Rectal smooth muscle tissue (tissue), 1 donor: ENCODE measurements around the gene TMED1.
"Not testable (repeated sequence)": the region's sequence is repeated elsewhere in the genome, so short reads cannot be mapped to it uniquely, and the experiment has no call there.

ENCODE experiments used
- H3K27ac ChIP-seq: one replicate; pipeline ENCODE4 v1.7.0; 2013; ENCODE audit warnings: low read depth, low read length, inconsistent platforms
- H3K27me3 ChIP-seq: one replicate; pipeline ENCODE4 v1.7.0; 2013; ENCODE audit warnings: low read length; ENCODE audit not compliant: control insufficient read depth, insufficient read depth
- H3K36me3 ChIP-seq: one replicate; pipeline ENCODE4 v1.7.0; 2013; ENCODE audit warnings: low read length; ENCODE audit not compliant: control insufficient read depth, insufficient read depth
- H3K4me1 ChIP-seq: one replicate; pipeline ENCODE4 v1.7.0; 2013; ENCODE audit warnings: low read length; ENCODE audit not compliant: control insufficient read depth, insufficient read depth
- H3K4me3 ChIP-seq: one replicate; pipeline ENCODE4 v1.7.0; 2013; ENCODE audit warnings: low read length
- H3K9ac ChIP-seq: one replicate; pipeline ENCODE4 v1.7.0; 2013; ENCODE audit warnings: low read length

TMED1 gene

GRCh38 chr19:10835754-10836478 is at the start of gene TMED1:
TSS of gene TMED1 (minus strand) at chr19:10836212. CDS start at chr19:10836191, 21 bp downstream.
- no peaks in the 10 kb centered on the region for H3K4me1 ChIP-seq
- peak within 1 kb of the TSS; percentile 98 for H3K27ac ChIP-seq
- peak within 1 kb of the TSS; percentile 73 for H3K4me3 ChIP-seq
- peak within 1 kb of the TSS; percentile 74 for H3K9ac ChIP-seq
- no peaks in the 10 kb centered on the region for H3K27me3 ChIP-seq
- H3K36me3 ChIP-seq: peaks cover 4% of the 10 kb centered on the region

- Histone ChIP-seq H3K4me1 (peaks cover 25% of the 10 kb centered on the region), H3K36me3 (no peaks in the 10 kb centered on the region), H3K27me3 (no peaks in the 10 kb centered on the region), H3K9ac (no peak overlapping the region), H3K27ac (peak overlapping the region; percentile 66), H3K4me3 (no peak overlapping the region)
Observed at GRCh38 chr19:10885201-10886169, 49.5 kb upstream of the TMED1 start.

- Histone ChIP-seq H3K4me3 (no peak overlapping the region), H3K36me3 (no peaks in the 10 kb centered on the region), H3K4me1 (peaks cover 27% of the 10 kb centered on the region), H3K27ac (peak overlapping the region; percentile 66), H3K9ac (no peak overlapping the region), H3K27me3 (no peaks in the 10 kb centered on the region)
Observed at GRCh38 chr19:10884274-10884673, 48.3 kb upstream of the TMED1 start.

GRCh38 chr19:10882108-10882457 is 46.1 kb upstream of the TMED1 start:
- no peak overlapping the region for H3K27ac ChIP-seq
- peaks cover 21% of the 10 kb centered on the region for H3K4me1 ChIP-seq
- H3K36me3 ChIP-seq: no peaks in the 10 kb centered on the region
- no peak overlapping the region for H3K9ac ChIP-seq
- no peaks in the 10 kb centered on the region for H3K27me3 ChIP-seq
- H3K4me3 ChIP-seq: no peak overlapping the region

GRCh38 chr19:10881403-10882107 is 45.5 kb upstream of the TMED1 start:
- peaks cover 21% of the 10 kb centered on the region for H3K4me1 ChIP-seq
- no peaks in the 10 kb centered on the region for H3K36me3 ChIP-seq
- no peak overlapping the region for H3K9ac ChIP-seq
- H3K27ac ChIP-seq: no peak overlapping the region
- no peak overlapping the region for H3K4me3 ChIP-seq
- H3K27me3 ChIP-seq: no peaks in the 10 kb centered on the region

GRCh38 chr19:10878253-10878652 is 42.2 kb upstream of the TMED1 start:
- Histone ChIP-seq H3K4me1 (peaks cover 9% of the 10 kb centered on the region), H3K4me3 (no peak overlapping the region), H3K27ac (no peak overlapping the region), H3K36me3 (no peaks in the 10 kb centered on the region), H3K27me3 (no peaks in the 10 kb centered on the region), H3K9ac (no peak overlapping the region)

- H3K4me1 ChIP-seq, H3K27me3 ChIP-seq, H3K4me3 ChIP-seq, H3K27ac ChIP-seq, H3K9ac ChIP-seq, H3K36me3 ChIP-seq: not testable (repeated sequence)
Observed at GRCh38 chr19:10877608-10878007, 41.6 kb upstream of the TMED1 start.

- Histone ChIP-seq H3K4me3 (no peak overlapping the region), H3K4me1 (peaks cover 3% of the 10 kb centered on the region), H3K9ac (no peak overlapping the region), H3K27me3 (no peaks in the 10 kb centered on the region), H3K27ac (peak overlapping the region; percentile 37), H3K36me3 (no peaks in the 10 kb centered on the region)
Observed at GRCh38 chr19:10876459-10877240, 40.6 kb upstream of the TMED1 start.

- no peak overlapping the region for H3K4me3 ChIP-seq
- no peaks in the 10 kb centered on the region for H3K4me1 ChIP-seq
- no peaks in the 10 kb centered on the region for H3K27me3 ChIP-seq
- no peak overlapping the region for H3K27ac ChIP-seq
- H3K9ac ChIP-seq: no peak overlapping the region
- H3K36me3 ChIP-seq: no peaks in the 10 kb centered on the region
Observed at GRCh38 chr19:10874024-10874423, 38.0 kb upstream of the TMED1 start.

- Histone ChIP-seq H3K27ac (peak overlapping the region; percentile 66), H3K4me1 (no peaks in the 10 kb centered on the region), H3K9ac (peak overlapping the region; percentile 90), H3K27me3 (no peaks in the 10 kb centered on the region), H3K4me3 (peak overlapping the region; percentile 86), H3K36me3 (no peaks in the 10 kb centered on the region)
Observed at GRCh38 chr19:10872546-10873107, 36.6 kb upstream of the TMED1 start.

GRCh38 chr19:10871711-10872545 is 35.9 kb upstream of the TMED1 start:
- no peaks in the 10 kb centered on the region for H3K36me3 ChIP-seq
- H3K4me3 ChIP-seq: peak overlapping the region; percentile 86
- H3K27ac ChIP-seq: peak overlapping the region; percentile 66
- no peaks in the 10 kb centered on the region for H3K27me3 ChIP-seq
- no peaks in the 10 kb centered on the region for H3K4me1 ChIP-seq
- H3K9ac ChIP-seq: peak overlapping the region; percentile 90
